ES-I3 (cell line): Measurements from ENCODE around the gene ANLN.

Source experiments
- H3K36me3 ChIP-seq: 2 replicates; pipeline ENCODE4 v1.6.1; 2013; ENCODE audit warnings: mild to moderate bottlenecking, low read length, control low read depth, moderate library complexity; ENCODE audit not compliant: insufficient read depth
- H3K4me1 ChIP-seq: 2 replicates; pipeline ENCODE4 v1.6.1; 2013; ENCODE audit warnings: mild to moderate bottlenecking, control low read depth, low read length; ENCODE audit not compliant: insufficient read depth
- H3K9ac ChIP-seq: 2 replicates; pipeline ENCODE4 v1.6.1; 2013; ENCODE audit warnings: low read depth, mild to moderate bottlenecking, low read length, moderate library complexity
- H3K9me3 ChIP-seq: 2 replicates; pipeline ENCODE4 v1.6.1; 2013; ENCODE audit warnings: mild to moderate bottlenecking, low read length, moderate library complexity; ENCODE audit not compliant: control insufficient read depth, insufficient read depth

ANLN gene, protein sequence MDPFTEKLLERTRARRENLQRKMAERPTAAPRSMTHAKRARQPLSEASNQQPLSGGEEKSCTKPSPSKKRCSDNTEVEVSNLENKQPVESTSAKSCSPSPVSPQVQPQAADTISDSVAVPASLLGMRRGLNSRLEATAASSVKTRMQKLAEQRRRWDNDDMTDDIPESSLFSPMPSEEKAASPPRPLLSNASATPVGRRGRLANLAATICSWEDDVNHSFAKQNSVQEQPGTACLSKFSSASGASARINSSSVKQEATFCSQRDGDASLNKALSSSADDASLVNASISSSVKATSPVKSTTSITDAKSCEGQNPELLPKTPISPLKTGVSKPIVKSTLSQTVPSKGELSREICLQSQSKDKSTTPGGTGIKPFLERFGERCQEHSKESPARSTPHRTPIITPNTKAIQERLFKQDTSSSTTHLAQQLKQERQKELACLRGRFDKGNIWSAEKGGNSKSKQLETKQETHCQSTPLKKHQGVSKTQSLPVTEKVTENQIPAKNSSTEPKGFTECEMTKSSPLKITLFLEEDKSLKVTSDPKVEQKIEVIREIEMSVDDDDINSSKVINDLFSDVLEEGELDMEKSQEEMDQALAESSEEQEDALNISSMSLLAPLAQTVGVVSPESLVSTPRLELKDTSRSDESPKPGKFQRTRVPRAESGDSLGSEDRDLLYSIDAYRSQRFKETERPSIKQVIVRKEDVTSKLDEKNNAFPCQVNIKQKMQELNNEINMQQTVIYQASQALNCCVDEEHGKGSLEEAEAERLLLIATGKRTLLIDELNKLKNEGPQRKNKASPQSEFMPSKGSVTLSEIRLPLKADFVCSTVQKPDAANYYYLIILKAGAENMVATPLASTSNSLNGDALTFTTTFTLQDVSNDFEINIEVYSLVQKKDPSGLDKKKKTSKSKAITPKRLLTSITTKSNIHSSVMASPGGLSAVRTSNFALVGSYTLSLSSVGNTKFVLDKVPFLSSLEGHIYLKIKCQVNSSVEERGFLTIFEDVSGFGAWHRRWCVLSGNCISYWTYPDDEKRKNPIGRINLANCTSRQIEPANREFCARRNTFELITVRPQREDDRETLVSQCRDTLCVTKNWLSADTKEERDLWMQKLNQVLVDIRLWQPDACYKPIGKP

DNA sequence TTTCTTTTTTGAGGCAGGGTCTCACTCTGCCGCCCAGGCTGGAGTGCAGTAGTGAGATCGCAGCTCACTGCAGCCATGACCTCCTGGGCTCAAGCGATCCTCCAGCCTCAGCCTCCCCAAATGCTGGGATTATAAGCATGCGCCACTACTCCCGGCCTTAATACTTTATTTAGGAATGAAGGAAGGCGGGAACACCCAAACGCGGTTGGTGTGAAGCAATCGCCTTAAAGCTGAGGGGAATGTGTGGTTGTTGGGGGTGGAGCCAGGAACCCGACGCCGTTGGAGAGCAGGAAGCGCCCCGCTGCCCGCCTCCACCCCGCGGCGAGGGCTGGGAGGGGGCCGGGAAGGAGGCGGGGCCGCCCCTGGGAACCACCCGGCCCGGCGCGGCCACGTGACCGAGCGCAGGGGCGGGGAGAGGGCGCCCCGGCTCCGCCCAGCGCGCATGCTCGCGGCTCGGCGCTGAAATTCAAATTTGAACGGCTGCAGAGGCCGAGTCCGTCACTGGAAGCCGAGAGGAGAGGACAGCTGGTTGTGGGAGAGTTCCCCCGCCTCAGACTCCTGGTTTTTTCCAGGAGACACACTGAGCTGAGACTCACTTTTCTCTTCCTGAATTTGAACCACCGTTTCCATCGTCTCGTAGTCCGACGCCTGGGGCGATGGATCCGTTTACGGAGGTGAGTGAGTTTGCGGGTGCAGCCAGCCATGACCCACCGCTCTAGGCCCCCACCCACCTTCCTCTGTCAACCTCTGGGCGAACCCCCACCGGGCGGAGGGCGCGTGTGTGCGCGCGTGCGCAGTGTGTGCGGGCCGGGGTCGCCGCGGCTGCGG, at the start of gene ANLN:
Gene ANLN, plus strand, starts transcription at position 492 of the 828 bp plus-strand sequence. Its CDS starts 165 bp downstream, at position 657.
- Histone ChIP-seq H3K9me3 (no peaks in the 10 kb centered on the region), H3K4me1 (peaks cover 24% of the 10 kb centered on the region), H3K9ac (peak within 1 kb of the TSS; percentile 87), H3K36me3 (no peaks in the 10 kb centered on the region)

DNA sequence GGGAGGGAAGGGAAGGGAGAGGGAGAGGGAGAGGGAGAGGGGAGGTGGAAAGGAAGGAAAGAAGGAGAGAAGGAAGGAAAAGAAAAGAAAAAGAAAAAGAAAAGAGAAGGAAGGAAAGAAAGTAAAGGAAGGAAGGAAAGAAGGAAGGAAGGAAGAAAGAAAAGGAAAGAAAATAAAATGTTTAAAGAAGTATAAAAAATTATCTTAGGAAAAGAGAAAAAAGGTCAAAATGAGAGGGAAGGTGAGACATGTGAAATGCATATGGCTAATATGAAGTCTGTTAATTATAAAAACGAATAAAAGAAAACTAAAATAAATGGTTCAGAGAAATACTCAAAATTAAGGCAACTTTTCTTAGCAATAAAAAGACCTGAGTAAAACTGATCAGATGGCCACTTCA, 46.1 kb upstream of the ANLN start:
- H3K9me3 ChIP-seq: no peaks in the 10 kb centered on the region
- H3K36me3 ChIP-seq: no peaks in the 10 kb centered on the region
- no peak overlapping the region for H3K9ac ChIP-seq
- H3K4me1 ChIP-seq: peaks cover 5% of the 10 kb centered on the region; the same call in 1 of the 2 replicates

DNA sequence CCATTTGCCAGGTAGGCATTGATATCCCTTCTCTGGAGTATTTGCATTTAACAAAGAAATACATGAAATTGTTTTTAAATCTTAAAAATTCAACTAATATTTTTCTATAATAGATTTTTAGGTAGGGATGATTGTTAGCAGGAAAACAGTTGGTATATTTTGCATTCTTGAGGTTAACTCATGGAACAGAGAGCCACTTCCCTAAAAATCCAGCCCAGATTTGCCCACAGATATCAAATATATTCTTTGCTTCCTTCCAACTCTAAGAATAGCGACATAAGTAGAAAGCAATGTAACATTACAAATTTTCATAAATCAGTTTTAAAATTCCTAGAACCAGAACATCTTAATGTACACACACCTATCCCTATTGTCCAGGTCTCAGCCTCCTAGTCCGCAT, 45.0 kb upstream of the ANLN start:
- Histone ChIP-seq H3K36me3 (no peaks in the 10 kb centered on the region), H3K9me3 (no peaks in the 10 kb centered on the region), H3K4me1 (peaks cover 14% of the 10 kb centered on the region; the same call in 1 of the 2 replicates), H3K9ac (no peak overlapping the region)

DNA sequence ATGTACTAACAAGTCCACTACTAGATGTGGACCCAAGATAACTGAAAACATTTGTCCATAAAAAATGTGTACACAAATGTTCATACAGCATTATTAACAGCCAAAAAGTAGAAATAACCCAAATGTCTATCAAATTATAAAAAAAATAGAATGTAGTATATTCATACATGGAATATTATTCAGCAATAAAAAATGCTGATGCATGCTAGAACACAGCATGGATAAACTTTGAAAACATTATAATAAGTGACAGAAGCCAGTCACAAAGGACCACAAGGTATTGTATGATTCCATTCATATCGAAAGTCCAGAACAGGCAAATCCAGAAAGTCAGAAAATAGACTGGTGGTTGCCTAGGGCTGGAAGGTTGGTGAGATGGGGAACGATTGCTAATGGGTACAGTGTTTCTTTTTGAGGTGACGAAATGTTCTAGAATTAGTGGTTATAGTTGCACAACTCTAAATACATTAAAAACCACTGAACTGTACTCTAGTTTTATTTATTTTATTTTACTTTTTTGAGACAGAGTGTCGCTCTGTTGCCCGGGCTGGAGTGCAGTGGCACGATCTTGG, 43.3 kb upstream of the ANLN start:
- Histone ChIP-seq H3K4me1 (peaks cover 17% of the 10 kb centered on the region; the same call in 1 of the 2 replicates), H3K36me3 (no peaks in the 10 kb centered on the region), H3K9ac (no peak overlapping the region), H3K9me3 (no peaks in the 10 kb centered on the region)

DNA sequence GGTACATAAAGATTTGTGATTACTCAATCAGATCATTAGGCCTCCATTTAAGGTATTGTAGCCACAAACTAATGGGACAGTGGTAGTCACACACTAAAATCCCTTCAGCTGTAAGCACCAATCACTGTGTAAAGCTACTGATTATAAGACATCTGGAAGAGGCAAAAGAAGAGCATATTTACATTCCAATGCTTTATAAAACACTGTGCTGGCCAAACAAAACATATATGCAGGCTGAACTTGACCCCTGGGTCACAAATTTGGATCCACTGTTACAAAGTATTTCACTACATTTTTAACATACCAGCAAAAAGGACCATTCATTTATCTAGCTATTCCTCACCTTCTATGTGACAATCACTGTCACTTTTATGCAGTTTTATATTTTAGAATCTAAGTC, 41.4 kb upstream of the ANLN start:
- H3K4me1 ChIP-seq: peaks cover 17% of the 10 kb centered on the region; the same call in 1 of the 2 replicates
- H3K9me3 ChIP-seq: no peaks in the 10 kb centered on the region
- H3K9ac ChIP-seq: no peak overlapping the region
- no peaks in the 10 kb centered on the region for H3K36me3 ChIP-seq

DNA sequence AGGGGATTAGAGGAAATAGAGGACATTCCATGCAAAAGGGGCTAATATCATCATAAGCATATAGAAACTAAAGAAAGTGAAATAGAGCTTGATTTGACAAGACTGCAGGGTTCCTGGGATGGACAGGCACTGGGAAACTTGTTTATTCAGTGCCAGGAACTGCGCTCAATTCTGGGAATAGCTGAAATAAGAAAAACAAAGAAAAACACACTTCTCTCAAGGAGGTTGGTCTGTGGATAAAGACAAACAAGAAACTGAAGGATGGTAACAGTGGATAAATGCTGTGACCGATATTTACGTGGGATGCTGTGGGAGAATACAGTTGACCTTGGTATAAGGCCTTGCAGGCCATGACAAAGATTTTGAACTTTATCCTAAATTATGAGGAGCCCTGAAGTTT, 40.9 kb upstream of the ANLN start:
- Histone ChIP-seq H3K36me3 (no peaks in the 10 kb centered on the region), H3K9me3 (no peaks in the 10 kb centered on the region), H3K4me1 (peaks cover 17% of the 10 kb centered on the region; the same call in 1 of the 2 replicates), H3K9ac (no peak overlapping the region)

DNA sequence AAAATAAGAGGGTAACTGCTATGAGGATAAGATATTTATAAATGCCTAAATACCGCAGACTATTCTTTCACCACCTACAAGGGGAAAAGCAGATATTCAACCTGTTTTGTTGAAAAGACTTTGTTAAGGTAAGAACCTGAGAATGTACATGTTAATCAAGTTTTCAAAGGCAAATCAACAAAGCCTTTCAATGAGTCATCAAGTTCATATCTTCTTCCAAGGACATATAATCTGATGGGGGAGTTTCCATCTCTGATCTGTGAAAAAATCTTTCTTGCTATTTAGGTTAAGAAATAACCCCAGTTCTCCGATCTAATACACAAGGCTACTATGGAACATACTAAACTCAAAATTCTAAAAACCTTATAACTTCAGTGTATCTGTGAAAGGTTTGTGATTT, 40.0 kb upstream of the ANLN start:
- peaks cover 17% of the 10 kb centered on the region; the same call in 1 of the 2 replicates for H3K4me1 ChIP-seq
- H3K36me3 ChIP-seq: no peaks in the 10 kb centered on the region
- H3K9me3 ChIP-seq: no peaks in the 10 kb centered on the region
- H3K9ac ChIP-seq: no peak overlapping the region

DNA sequence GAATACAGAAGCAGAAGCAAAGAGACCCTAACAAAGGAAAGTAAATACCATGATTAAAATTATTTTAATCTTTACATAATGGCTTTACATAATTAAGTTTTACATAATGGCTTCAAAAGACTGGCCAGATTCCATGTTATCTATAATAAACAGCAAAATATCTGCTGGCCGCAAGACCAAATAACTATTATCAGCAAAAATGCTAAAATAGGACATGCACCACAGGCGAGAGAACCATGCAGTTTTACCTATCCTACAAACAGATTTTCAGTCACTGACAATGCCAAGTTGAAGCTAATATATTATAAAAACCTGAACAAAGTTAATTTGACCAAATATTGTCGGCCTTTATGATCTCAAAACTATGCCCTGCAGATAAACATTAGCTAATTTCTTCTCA, 34.2 kb upstream of the ANLN start:
- H3K4me1 ChIP-seq: peaks cover 8% of the 10 kb centered on the region

DNA sequence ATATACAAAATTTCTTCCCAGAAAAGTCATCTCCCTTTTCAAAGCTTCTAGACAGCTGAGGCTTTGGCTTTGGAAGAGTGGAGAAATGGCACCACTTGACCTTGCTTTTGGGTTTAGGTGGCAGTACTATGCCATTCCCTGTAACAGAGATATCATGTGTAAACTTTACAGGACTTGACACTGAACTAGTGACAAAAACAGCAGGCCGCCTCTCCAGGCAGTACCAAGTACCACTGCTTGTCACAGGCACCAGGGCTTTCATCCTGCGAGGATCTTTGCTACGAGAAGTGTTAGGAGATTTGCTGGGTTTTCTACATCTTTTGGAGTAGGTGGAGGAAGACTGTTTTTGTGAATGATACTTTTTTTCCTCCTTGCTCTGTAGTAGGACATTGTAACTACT, 32.6 kb upstream of the ANLN start:
- Histone ChIP-seq H3K4me1 (peaks cover 14% of the 10 kb centered on the region), H3K9ac (no peak overlapping the region), H3K9me3 (no peaks in the 10 kb centered on the region), H3K36me3 (no peaks in the 10 kb centered on the region)

More for the DNA sequence above, 34.2 kb upstream of the ANLN start:
- Histone ChIP-seq H3K9ac (no peak overlapping the region; the same call in 1 of the 2 replicates), H3K36me3 (no peaks in the 10 kb centered on the region), H3K9me3 (no peaks in the 10 kb centered on the region)

DNA sequence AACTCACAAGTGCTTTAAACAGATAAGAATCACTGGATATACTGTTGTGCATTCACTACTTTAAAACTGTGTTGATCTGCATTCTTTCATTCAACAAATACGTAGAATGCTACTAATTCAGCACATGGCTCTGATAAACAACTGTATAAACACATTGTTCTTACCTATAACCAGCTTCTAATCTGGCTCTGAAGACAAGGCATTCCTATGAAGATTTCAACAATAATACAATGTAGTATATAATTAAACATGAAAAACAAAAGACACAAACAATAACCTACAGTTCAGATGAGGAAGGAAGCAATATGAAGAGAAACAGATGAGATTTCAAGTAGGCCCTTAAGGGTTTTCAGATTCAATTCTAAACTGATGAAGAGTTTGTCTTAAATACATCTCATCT, 31.1 kb upstream of the ANLN start:
- Histone ChIP-seq H3K9me3 (no peaks in the 10 kb centered on the region), H3K36me3 (no peaks in the 10 kb centered on the region), H3K9ac (no peak overlapping the region), H3K4me1 (peaks cover 14% of the 10 kb centered on the region)

DNA sequence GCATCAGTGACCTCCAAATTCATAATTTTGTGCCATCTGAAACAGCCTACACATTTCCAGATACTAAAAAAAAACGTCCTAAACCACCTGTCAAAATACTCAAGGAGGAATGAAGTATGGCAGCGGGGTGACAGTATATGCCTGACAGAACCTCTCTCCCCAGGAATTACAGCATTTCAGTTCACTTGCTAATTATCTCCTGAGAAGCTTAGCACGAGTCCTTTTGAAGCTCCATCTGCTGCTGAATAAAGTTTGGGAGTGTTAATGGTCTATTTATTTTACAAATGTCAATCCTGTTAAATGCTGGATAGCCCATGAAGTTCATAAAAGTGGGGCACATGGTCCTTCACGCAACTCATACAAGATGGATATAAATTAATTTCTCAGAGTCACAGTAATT, 29.4 kb upstream of the ANLN start:
- no peaks in the 10 kb centered on the region for H3K9me3 ChIP-seq
- no peak overlapping the region for H3K9ac ChIP-seq
- H3K36me3 ChIP-seq: no peaks in the 10 kb centered on the region
- H3K4me1 ChIP-seq: peaks cover 14% of the 10 kb centered on the region

DNA sequence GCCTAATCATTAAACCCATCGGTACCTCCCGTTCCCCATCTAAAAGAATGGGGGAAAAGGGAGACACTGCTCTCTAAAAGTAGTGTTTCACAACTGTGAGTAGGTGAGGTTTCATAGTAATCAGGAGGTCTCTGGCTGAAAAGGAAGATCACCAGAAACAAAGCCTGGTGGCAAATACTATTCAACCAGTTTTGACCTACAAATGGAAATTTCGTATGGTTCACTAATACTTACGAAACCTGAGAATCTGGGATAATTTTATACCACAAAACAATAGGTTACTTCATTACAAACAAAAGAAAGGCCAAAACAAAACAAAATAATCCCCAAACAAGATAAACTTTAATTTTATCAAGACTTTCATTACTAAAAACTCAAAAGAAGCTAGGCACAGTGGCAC, 28.4 kb upstream of the ANLN start:
- no peaks in the 10 kb centered on the region for H3K36me3 ChIP-seq
- H3K4me1 ChIP-seq: peaks cover 14% of the 10 kb centered on the region
- no peaks in the 10 kb centered on the region for H3K9me3 ChIP-seq
- H3K9ac ChIP-seq: no peak overlapping the region

DNA sequence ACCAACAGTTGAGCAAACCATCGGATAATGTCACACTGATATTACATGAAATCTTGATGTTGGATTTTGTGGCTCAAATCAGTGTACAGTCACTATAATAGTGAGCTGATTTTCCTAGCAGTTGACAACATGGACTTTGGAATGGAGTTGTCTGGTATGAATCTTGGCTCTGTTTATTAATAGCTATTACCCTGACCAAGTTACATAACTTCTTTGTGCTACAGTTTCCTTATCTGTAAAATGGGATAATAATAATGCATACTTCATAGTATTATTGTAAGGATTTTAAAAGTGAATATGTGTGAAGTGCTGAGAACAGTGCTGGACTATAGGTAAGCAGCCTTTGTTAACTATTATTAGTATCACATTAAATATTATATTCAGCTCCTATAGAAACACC, 26.1 kb upstream of the ANLN start:
- Histone ChIP-seq H3K9me3 (no peaks in the 10 kb centered on the region), H3K36me3 (no peaks in the 10 kb centered on the region), H3K9ac (no peak overlapping the region), H3K4me1 (peaks cover 14% of the 10 kb centered on the region)
